Dedifferentiated amniotic fluid mesenchymal stem cell (primary cell): ENCODE data around the gene SRRM1.
A peak's percentile ranks its signal among the peaks of the same experiment; 100 is the strongest.
"Not testable (repeated sequence)": the region's sequence is repeated elsewhere in the genome, so short reads cannot be mapped to it uniquely, and the experiment has no call there.

Experiments
- DNase-seq: peaks from one replicate; pipeline ENCODE4 v3.0.0-alpha.2; 2016; ENCODE audit errors: extremely low spot score

Gene SRRM1

DNA sequence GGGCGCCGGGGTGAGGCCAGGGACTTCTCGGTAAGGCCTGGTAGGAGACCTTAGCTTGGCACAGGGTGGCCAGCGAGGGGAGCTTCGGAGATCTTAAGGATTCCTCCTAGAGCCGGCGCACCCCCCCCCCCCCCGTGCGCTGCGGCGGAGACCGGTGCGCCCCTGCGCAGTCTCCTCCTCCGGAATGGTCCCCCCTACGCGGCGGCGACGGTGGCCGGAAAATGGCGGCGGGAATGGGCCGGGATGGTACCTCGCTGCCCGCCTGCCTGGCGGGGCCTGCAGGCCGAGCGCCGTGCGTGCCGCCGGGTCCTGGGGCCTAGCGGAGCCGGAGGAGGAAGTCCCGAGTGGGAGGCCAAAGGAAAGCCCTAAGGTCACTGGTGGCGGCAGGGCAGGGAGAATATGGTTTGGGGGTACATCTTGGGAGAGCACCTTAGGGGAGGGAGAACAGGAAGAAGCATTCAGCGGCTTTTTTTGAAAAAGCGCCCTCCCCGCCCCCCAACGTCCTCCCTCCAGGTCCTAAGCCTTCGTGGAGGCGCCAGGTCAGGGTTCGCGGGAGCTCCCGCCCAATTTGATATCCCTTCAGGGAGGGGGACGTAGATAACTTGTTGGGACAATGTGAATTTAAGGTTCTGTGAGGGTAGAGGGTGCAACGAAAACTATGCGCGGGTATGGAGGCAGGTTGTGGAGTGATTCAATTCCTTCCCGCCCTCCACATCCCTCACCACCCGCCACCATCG, 429 bp downstream of the SRRM1 start:
- no peak for DNase-seq

- no peak for DNase-seq
Observed at GRCh38 chr1:24644100-24644384, 940 bp downstream of the SRRM1 start.

- no peak for DNase-seq
Observed at GRCh38 chr1:24648919-24649318, 5.8 kb downstream of the SRRM1 start.

GRCh38 chr1:24652382-24652781, 9.3 kb downstream of the SRRM1 start:
- no peak for DNase-seq

DNA sequence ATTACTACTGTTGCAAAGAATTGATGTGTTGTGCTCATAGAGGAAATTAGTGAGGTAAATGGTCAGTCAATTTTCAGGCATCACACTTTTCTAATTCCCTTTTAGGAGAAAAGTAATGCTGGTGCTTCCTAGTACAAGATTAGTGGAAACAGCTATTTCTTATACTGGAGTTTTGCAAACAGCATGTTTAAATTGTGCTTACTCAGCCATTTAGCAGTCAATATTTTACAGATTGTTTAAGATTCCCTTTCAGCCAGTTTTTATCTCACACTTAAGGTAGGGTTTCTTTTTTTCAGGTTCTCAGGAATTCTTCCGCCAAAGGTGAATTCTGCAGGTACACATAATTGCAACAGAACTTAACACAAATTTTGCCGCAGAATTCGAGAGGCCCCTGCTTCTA, 10.9 kb downstream of the SRRM1 start:
- DNase-seq = no peak

DNA sequence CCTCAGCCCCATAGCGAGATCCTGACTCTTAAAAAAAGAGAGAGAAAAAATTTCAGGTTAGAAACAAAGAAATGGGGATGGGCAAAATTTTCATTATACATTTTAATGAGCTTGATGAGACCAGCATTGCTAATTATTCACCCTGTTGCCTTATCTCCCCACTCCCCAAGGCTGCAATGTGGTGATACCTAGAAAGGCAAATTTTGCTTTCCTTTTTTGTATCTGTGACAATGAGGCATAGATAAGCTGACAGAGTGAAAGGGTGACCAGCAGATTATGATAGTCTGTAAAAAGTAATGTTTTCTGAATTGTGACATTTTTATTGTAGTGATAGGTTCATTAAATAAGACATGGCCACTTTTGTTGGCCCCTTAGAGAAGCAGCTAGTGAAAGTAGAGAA, 12.9 kb downstream of the SRRM1 start:
- no peak for DNase-seq

GRCh38 chr1:24657781-24658180, 14.7 kb downstream of the SRRM1 start:
- no peak for DNase-seq

- DNase-seq = no peak
Observed at GRCh38 chr1:24659166-24659904, 16.2 kb downstream of the SRRM1 start.

- no peak for DNase-seq
Observed at GRCh38 chr1:24659993-24660665, 17.0 kb downstream of the SRRM1 start.

- DNase-seq = no peak
Observed at GRCh38 chr1:24664507-24665033, 21.5 kb downstream of the SRRM1 start.

DNA sequence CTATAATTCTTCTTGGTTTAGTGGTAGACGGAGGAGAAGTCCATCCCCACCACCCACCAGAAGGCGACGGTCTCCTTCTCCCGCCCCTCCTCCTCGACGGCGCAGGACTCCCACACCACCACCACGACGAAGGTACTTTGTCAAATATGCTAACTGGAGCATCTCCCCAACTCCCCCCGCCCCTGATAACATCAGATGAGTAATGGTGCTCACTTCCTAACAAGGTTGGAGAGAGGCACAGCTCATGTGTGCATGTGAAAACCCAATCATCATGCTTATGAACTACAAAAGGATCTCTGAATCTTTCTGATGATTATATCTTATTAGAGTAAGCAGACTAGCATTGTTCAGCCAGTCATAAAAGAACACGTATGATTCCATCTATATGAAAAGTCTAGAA, 23.7 kb downstream of the SRRM1 start:
- DNase-seq = no peak

GRCh38 chr1:24671372-24671771, 28.3 kb downstream of the SRRM1 start:
- DNase-seq = not testable (repeated sequence)

GRCh38 chr1:24672686-24673085, 29.6 kb downstream of the SRRM1 start:
- DNase-seq = not testable (repeated sequence)

DNA sequence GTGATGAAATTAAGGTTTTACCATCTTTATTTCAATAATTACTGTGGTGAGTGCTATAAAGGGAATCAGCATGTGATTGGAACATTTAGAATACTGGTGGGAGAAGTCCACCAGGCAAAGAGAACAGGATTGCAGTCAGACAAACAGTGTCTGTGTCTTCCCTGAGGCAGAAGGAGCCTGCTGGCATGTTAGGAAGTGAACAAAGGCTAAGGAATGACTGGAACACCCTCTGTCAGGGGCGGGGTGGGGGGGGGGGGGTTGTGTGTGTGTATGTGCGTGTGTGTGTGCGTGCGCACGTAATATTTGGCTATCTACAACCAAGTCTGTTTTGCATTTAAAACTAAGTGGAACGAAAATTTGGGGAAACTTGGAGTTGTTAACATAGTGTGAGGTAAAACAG, 30.2 kb downstream of the SRRM1 start:
- DNase-seq = no peak

DNA sequence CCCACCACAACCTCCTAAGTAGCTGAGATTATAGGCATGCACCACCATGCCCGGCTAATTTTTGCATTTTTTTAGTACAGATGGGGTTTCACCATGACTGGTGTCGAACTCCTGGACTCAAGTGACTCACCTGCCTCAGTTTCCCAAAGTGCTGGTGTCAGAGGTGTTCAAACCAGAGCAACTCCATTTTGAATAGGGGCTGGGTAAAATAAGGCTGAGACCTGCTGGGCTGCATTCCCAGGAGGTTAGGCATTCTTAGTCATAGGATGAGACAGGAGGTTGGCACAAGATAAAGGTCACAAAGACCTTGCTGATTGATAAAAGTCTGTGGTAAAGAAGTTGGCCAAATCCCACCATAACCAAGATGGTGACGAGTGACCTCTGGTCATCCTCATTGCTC, 35.3 kb downstream of the SRRM1 start:
- not testable (repeated sequence) for DNase-seq

- DNase-seq = no peak
Observed at GRCh38 chr1:24679725-24680124, 36.6 kb downstream of the SRRM1 start.

DNA sequence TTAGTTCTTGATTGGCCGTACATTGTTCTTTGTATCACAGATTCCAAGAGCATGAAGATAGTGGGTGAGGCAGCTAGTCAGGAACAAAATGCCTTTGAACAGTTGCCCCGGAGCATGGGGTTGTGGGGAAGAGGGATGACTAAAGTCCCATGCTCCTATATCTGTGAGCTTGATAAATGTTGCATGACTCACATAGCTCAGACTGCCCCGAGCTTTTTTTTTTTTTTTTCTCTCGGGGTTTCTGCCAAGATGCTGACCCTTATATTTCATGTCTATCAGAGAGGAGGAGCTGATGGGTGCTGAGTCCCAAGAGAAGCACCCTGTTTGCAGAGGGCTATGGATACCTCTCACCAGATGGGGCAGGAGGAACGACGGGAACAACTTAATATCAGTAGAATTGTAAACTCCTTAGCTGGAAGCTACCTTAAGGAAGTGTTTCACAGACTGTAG, 40.6 kb downstream of the SRRM1 start:
- peak; percentile 61 for DNase-seq

DNA sequence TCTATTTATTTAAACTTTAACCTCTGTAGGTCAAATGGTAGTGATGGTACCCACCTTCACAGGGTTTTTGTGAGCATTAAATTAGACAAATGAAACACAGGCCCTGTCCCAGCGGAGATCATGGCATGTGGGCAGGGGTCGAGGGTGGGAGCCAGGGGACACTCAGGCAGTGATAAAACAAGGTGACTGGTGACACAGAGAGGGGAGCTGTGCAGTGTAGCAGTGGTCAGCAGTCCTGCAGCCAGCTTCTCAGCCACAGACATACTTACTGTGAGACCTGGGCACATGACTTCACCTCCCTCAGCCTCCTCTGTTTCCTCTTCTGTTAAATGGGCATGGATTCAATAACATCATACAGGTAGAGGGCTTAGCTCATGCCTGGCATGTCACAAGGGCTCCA, 44.9 kb downstream of the SRRM1 start:
- DNase-seq = no peak

DNA sequence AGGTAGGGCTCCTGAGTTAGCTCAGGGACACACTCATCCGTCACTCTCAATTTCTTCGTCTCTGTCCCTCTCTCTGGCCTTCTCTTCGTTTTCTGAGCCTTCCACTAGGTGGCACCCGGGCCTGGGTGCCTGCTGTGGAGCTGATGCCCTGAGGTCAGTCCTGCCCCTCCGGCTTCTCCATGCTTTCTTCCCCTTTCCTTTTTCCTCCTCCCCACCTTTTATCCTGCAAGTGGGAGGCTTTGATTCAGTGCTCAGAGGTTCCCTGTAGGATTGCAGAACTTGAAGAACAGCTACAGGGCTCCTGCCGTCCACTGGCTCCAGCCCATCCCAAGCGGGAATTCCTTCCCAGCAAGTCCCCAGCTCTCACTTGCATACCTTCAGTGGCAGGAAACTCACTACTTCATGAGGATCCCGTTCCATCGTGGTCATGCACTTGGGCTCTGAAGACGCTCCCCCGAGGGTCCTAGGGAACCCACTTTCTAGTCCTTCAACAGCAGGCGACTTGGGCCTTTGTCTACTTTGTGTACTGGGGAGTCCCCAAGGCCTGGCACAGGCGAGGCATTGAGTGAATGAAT, 45.6 kb downstream of the SRRM1 start:
- peak; percentile 65 for DNase-seq

DNA sequence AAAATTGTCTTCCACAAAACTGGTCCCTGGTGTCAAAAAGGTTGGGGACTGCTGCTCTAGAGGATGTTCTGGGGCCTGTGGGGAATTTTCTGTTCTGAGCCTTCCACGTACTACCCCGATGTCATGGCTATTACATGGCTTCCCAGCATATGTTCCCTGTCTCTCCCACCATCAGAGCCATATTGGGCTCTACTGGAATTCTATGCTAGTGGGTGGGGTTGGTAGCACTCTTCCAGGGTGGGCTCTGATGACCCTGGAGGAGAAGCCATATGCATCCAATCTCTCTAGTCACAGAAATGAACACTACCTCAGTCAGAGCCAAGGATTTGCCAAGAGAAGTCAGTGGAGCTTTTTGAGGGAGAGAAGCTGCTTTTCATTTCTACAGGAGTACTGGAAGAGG, 47.9 kb downstream of the SRRM1 start:
- DNase-seq = no peak

GRCh38 chr1:24692351-24692980, 49.4 kb downstream of the SRRM1 start:
- no peak for DNase-seq

DNA sequence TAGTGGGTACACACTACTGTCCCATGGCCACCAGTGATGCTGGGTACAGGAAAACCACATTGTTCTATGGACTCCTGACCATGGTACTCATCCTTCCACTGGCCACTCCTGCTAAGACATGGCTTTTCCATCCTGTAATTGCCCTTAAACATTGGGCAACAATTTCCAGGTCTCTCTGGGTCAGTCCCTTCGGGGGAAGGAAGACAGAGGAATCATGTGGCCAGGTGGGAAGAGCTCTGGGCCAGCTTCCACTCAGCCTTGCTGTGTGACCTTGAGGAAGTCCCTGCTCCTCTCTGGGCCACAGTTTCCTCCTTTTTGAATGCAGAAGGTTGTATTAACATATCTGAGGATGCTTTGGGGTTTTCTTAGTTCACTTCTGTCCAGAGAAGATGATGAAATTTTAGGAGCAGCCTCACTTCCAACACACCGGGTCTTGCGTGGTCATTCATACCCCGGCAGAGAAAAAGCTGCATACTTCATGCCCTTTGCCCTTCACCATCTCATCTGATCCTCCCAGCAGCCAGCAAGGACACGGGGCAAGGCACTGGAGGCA, 50.8 kb downstream of the SRRM1 start:
- DNase-seq = no peak
